ENCODE results near the gene FIGNL2. TPM values are rescaled to one million over a fixed set of nuclear protein-coding genes. Genes with fewer than 3 reads are reported as not detected.

FIGNL2 gene
- total RNA-seq, 1 donor from 2014 or later = 0.30 TPM

DNA sequence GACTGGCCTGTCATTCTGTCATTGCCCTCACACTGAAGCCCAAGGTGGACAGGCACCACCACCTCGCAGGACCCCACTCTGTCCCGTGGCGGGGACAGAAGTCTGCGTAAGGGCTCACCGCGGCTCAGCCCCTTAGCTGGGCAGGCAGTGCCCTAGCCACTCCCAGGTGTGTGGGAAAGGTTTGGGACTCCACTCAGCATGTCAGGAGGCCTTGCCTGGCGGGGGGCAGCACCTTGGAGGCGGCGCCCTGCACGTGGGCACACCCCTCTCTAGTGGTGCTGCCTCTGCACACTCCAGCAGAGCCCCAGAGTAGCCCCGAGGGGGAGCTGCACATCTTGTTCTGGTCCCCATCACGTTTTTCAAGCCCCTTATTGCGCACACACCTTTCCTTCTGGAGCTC lies 35.6 kb downstream of the FIGNL2 start:
- Mint-ChIP-seq H3K4me1 (ENCODE audit: low read depth) (peaks cover 12% of the 10 kb centered on the region), H3K4me3 (ENCODE audit: unreplicated experiment) (no peak overlapping the region), H3K36me3 (ENCODE audit: low read depth) (no peaks in the 10 kb centered on the region), H3K27ac (ENCODE audit: unreplicated experiment) (no peak overlapping the region), H3K9me3 (ENCODE audit: low read depth) (no peaks in the 10 kb centered on the region), H3K27me3 (ENCODE audit: low read depth) (no peaks in the 10 kb centered on the region)
- TF ChIP-seq, protein P1, sequence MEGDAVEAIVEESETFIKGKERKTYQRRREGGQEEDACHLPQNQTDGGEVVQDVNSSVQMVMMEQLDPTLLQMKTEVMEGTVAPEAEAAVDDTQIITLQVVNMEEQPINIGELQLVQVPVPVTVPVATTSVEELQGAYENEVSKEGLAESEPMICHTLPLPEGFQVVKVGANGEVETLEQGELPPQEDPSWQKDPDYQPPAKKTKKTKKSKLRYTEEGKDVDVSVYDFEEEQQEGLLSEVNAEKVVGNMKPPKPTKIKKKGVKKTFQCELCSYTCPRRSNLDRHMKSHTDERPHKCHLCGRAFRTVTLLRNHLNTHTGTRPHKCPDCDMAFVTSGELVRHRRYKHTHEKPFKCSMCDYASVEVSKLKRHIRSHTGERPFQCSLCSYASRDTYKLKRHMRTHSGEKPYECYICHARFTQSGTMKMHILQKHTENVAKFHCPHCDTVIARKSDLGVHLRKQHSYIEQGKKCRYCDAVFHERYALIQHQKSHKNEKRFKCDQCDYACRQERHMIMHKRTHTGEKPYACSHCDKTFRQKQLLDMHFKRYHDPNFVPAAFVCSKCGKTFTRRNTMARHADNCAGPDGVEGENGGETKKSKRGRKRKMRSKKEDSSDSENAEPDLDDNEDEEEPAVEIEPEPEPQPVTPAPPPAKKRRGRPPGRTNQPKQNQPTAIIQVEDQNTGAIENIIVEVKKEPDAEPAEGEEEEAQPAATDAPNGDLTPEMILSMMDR (IDR thresholded peaks at IDR 0.05) = no peak
- DNase-seq (ENCODE audit: low spot score) = peak; percentile 66

DNA sequence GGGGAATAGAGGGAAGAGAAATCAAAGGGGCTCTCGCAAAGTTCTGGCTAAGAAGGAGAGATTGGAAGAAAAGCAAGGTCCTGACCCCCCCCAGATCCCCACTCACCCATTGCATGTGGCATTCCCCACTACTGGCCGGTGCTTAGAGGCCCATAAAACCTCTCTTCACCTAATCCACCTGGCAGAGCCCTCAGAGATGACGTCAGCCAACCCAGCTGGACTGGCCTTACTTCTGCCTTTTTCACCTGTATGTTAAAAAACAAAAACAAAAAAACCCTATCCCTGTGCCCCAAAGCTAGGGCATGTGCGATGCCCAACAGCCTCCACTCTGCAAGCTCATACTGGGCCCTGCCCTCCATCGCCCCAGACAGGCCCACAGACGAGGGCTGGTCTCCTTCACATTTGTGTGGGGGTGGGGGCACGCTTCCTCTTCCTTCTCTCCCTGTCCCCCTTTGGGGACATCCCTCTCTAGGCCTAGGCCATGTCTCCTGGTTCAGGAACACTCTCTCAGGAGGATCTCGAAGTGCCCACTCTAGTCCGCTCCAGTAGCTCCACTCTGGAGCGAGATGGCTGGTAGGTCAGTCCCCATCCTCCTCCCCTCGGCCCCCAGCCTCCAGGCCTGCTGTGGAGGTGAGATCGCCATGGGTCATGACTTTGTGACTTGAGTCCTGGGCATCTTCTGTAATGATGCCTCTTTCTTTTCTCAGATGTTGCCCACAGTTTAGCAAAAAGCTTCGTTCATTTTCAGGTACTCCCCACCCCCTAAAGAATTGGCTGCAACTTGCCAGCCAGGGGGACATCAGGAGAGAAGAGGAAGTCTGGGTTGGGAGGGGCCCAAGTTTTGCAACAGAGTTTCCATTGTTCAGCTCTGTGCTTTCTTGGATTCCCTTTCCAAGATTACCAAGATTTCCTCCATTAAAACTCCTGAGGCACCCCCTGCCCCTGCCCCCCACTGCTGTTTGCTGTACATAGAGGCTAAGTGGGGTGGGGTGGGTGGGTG lies 37.0 kb downstream of the FIGNL2 start:
- Mint-ChIP-seq H3K4me3 (ENCODE audit: unreplicated experiment) (no peak overlapping the region), H3K27me3 (ENCODE audit: low read depth) (no peaks in the 10 kb centered on the region), H3K27ac (ENCODE audit: unreplicated experiment) (no peak overlapping the region), H3K9me3 (ENCODE audit: low read depth) (no peaks in the 10 kb centered on the region), H3K36me3 (ENCODE audit: low read depth) (no peaks in the 10 kb centered on the region), H3K4me1 (ENCODE audit: low read depth) (peaks cover 9% of the 10 kb centered on the region)
- TF ChIP-seq, protein P1 (IDR thresholded peaks at IDR 0.05) = no peak
- DNase-seq (ENCODE audit: low spot score) = peak; percentile 56

- H3K27me3 Mint-ChIP-seq (ENCODE audit: low read depth) = no peaks in the 10 kb centered on the region
- H3K36me3 Mint-ChIP-seq (ENCODE audit: low read depth) = no peaks in the 10 kb centered on the region
- no peaks in the 10 kb centered on the region for H3K9me3 Mint-ChIP-seq (ENCODE audit: low read depth)
- TF ChIP-seq, protein P1 (IDR thresholded peaks at IDR 0.05) = no peak
- no peaks in the 10 kb centered on the region for H3K4me1 Mint-ChIP-seq (ENCODE audit: low read depth)
- no peak for DNase-seq (ENCODE audit: low spot score)
- no peak overlapping the region for H3K27ac Mint-ChIP-seq (ENCODE audit: unreplicated experiment)
- H3K4me3 Mint-ChIP-seq (ENCODE audit: unreplicated experiment) = no peak overlapping the region
Measured at GRCh38 chr12:51809193-51809592, 39.3 kb downstream of the FIGNL2 start.

DNA sequence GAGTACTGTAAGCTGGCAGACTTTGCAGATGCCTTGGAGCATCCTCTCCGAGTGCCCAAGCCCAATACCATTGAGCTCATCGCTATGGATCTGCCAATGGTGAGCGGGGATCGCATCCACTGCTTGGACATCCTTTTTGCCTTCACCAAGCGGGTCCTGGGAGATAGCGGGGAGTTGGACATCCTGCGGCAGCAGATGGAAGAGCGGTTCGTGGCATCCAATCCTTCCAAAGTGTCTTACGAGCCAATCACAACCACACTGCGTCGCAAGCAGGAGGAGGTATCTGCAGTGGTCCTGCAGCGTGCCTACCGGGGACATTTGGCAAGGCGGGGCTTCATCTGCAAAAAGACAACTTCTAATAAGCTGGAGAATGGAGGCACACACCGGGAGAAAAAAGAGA lies 41.6 kb downstream of the FIGNL2 start:
- H3K27me3 Mint-ChIP-seq (ENCODE audit: low read depth) = no peaks in the 10 kb centered on the region

GRCh38 chr12:51801027-51801426 lies 47.5 kb downstream of the FIGNL2 start:
- Mint-ChIP-seq H3K4me3 (ENCODE audit: unreplicated experiment) (no peak overlapping the region), H3K27me3 (ENCODE audit: low read depth) (no peaks in the 10 kb centered on the region), H3K4me1 (ENCODE audit: low read depth) (no peaks in the 10 kb centered on the region), H3K9me3 (ENCODE audit: low read depth) (no peaks in the 10 kb centered on the region), H3K27ac (ENCODE audit: unreplicated experiment) (no peak overlapping the region), H3K36me3 (ENCODE audit: low read depth) (peaks cover 3% of the 10 kb centered on the region)
- DNase-seq (ENCODE audit: low spot score) = no peak
- TF ChIP-seq, protein P1 (IDR thresholded peaks at IDR 0.05) = no peak

More for the DNA sequence above, 41.6 kb downstream of the FIGNL2 start:
- no peaks in the 10 kb centered on the region for H3K9me3 Mint-ChIP-seq (ENCODE audit: low read depth)
- no peak overlapping the region for H3K27ac Mint-ChIP-seq (ENCODE audit: unreplicated experiment)
- no peaks in the 10 kb centered on the region for H3K4me1 Mint-ChIP-seq (ENCODE audit: low read depth)
- no peak overlapping the region for H3K4me3 Mint-ChIP-seq (ENCODE audit: unreplicated experiment)
- TF ChIP-seq, protein P1 (IDR thresholded peaks at IDR 0.05) = no peak
- no peaks in the 10 kb centered on the region for H3K36me3 Mint-ChIP-seq (ENCODE audit: low read depth)
- no peak for DNase-seq (ENCODE audit: low spot score)
